ENCODE data around the gene PAX6. TPM values are rescaled to one million over a fixed set of nuclear protein-coding genes. Genes with fewer than 3 reads are reported as not detected.

Gene PAX6
- total and polyA plus RNA-seq, 5 donors from 2014 or later, result not detected

GRCh38 chr11:31786996-31787685 lies 24.0 kb downstream of the PAX6 start:
- no peaks in the 10 kb centered on the region for H3K9me3 Mint-ChIP-seq
- Histone ChIP-seq H3K4me1 (ENCODE audit: control insufficient read depth, insufficient read depth, low read length, poor library complexity, severe bottlenecking) (no peaks in the 10 kb centered on the region), H3K9me3 (ENCODE audit: control insufficient read depth in 2 of 2, low read length in 2 of 2) (no peaks in the 10 kb centered on the region), H3K4me3 (ENCODE audit: low read depth, low read length) (no peak overlapping the region), H3K36me3 (ENCODE audit: control insufficient read depth, insufficient read depth, low read length) (no peaks in the 10 kb centered on the region), H3K27ac (ENCODE audit: insufficient read depth, low read length, poor library complexity, severe bottlenecking) (no peak overlapping the region), H3K27me3 (ENCODE audit: control insufficient read depth, insufficient read depth, low read length) (no peaks in the 10 kb centered on the region)
- no peak for ATAC-seq (ENCODE audit: low read depth in 2 of 2)
- no peak overlapping the region for H3K27ac Mint-ChIP-seq
- H3K4me3 Mint-ChIP-seq, result no peak overlapping the region
- no peak for DNase-seq
- no peaks in the 10 kb centered on the region for H3K27me3 Mint-ChIP-seq
- H3K36me3 Mint-ChIP-seq, result peaks cover 14% of the 10 kb centered on the region
- no peaks in the 10 kb centered on the region for H3K4me1 Mint-ChIP-seq

- Mint-ChIP-seq H3K9me3 (no peaks in the 10 kb centered on the region), H3K27me3 (no peaks in the 10 kb centered on the region), H3K4me3 (no peak overlapping the region), H3K4me1 (peaks cover 0 to 3% (median 0%) of the 10 kb centered on the region in 4 donors), H3K36me3 (peaks cover 15% of the 10 kb centered on the region), H3K27ac (no peak overlapping the region)
- no peak for DNase-seq
- no peak overlapping the region for H3K27ac ChIP-seq (ENCODE audit: insufficient read depth, low read length, poor library complexity, severe bottlenecking)
- H3K4me3 ChIP-seq (ENCODE audit: low read depth, low read length), result no peak overlapping the region
- no peaks in the 10 kb centered on the region for H3K9me3 ChIP-seq (ENCODE audit: control insufficient read depth in 2 of 2, low read length in 2 of 2)
- H3K36me3 ChIP-seq (ENCODE audit: control insufficient read depth, insufficient read depth, low read length), result no peaks in the 10 kb centered on the region
- H3K4me1 ChIP-seq (ENCODE audit: control insufficient read depth, insufficient read depth, low read length, poor library complexity, severe bottlenecking), result no peaks in the 10 kb centered on the region
- no peaks in the 10 kb centered on the region for H3K27me3 ChIP-seq (ENCODE audit: control insufficient read depth, insufficient read depth, low read length)
- no peak for ATAC-seq (ENCODE audit: low read depth in 2 of 2)
Observed at GRCh38 chr11:31784611-31785010, 26.5 kb downstream of the PAX6 start.

DNA sequence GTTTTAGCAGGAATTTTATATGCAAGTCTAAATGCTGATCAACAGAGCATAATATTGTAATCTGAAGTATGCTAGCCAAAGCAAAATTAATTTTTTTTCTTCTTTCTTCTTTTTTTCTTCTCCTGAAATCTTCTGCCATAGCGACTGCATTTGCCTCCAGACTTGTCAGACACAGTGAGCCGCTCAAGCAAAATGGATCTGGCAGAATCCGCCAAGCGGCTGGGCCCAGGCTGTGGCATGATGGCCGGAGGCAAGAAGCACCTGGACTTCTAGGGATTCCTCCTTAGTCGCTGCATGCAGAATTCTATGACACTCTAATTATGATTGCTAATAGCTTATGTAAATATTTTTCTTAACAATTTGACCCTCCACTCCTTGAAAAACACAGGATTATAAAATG lies 27.9 kb downstream of the PAX6 start:
- no peaks in the 10 kb centered on the region for H3K36me3 ChIP-seq (ENCODE audit: control insufficient read depth, insufficient read depth, low read length)
- peaks cover 15% of the 10 kb centered on the region for H3K36me3 Mint-ChIP-seq
- no peak overlapping the region for H3K4me3 Mint-ChIP-seq
- H3K27ac Mint-ChIP-seq, result no peak overlapping the region
- H3K27me3 Mint-ChIP-seq, result no peaks in the 10 kb centered on the region
- no peak overlapping the region for H3K4me3 ChIP-seq (ENCODE audit: low read depth, low read length)
- no peak for DNase-seq
- no peaks in the 10 kb centered on the region for H3K9me3 Mint-ChIP-seq
- H3K9me3 ChIP-seq (ENCODE audit: control insufficient read depth in 2 of 2, low read length in 2 of 2), result no peaks in the 10 kb centered on the region
- H3K4me1 Mint-ChIP-seq, result peaks cover 0 to 3% (median 0%) of the 10 kb centered on the region in 4 donors
- no peak for ATAC-seq (ENCODE audit: low read depth in 2 of 2)
- no peak overlapping the region for H3K27ac ChIP-seq (ENCODE audit: insufficient read depth, low read length, poor library complexity, severe bottlenecking)
- H3K27me3 ChIP-seq (ENCODE audit: control insufficient read depth, insufficient read depth, low read length), result no peaks in the 10 kb centered on the region
- no peaks in the 10 kb centered on the region for H3K4me1 ChIP-seq (ENCODE audit: control insufficient read depth, insufficient read depth, low read length, poor library complexity, severe bottlenecking)

DNA sequence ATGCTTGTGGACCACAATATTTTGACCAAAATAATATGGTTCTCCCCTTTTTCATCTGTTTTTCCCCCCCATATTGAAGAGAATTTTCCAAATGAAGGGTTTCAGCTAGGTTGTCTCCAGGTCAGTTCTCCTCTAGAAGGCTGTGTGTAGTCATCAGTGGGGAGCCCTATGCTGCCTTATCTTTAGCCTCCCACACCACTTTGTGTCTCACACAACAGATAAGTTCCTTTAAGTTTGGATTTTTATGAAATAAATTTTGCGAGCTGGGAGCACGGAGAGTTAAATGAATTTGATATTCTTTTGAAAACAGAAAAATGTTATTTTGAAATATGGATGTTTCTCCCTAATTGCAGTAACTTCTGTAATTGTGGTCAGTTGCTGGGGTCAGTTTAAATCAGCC lies 28.9 kb downstream of the PAX6 start:
- H3K27me3 ChIP-seq (ENCODE audit: control insufficient read depth, insufficient read depth, low read length), result no peaks in the 10 kb centered on the region
- no peak overlapping the region for H3K4me3 Mint-ChIP-seq
- no peaks in the 10 kb centered on the region for H3K9me3 Mint-ChIP-seq
- H3K36me3 Mint-ChIP-seq, result peaks cover 20% of the 10 kb centered on the region
- peaks cover 0 to 3% (median 0%) of the 10 kb centered on the region in 4 donors for H3K4me1 Mint-ChIP-seq
- H3K36me3 ChIP-seq (ENCODE audit: control insufficient read depth, insufficient read depth, low read length), result no peaks in the 10 kb centered on the region
- no peak overlapping the region for H3K27ac Mint-ChIP-seq
- H3K4me1 ChIP-seq (ENCODE audit: control insufficient read depth, insufficient read depth, low read length, poor library complexity, severe bottlenecking), result no peaks in the 10 kb centered on the region
- no peak for DNase-seq
- no peak overlapping the region for H3K4me3 ChIP-seq (ENCODE audit: low read depth, low read length)
- ATAC-seq (ENCODE audit: low read depth in 2 of 2), result no peak
- H3K27me3 Mint-ChIP-seq, result no peaks in the 10 kb centered on the region
- no peak overlapping the region for H3K27ac ChIP-seq (ENCODE audit: insufficient read depth, low read length, poor library complexity, severe bottlenecking)
- no peaks in the 10 kb centered on the region for H3K9me3 ChIP-seq (ENCODE audit: control insufficient read depth in 2 of 2, low read length in 2 of 2)

- H3K4me3 Mint-ChIP-seq, result no peak overlapping the region
- ATAC-seq (ENCODE audit: low read depth in 2 of 2) (no peak), DNase-seq (no peak)
- no peaks in the 10 kb centered on the region for H3K9me3 Mint-ChIP-seq
- H3K27ac ChIP-seq (ENCODE audit: insufficient read depth, low read length, poor library complexity, severe bottlenecking), result no peak overlapping the region
- H3K27me3 Mint-ChIP-seq, result no peaks in the 10 kb centered on the region
- no peaks in the 10 kb centered on the region for H3K9me3 ChIP-seq (ENCODE audit: control insufficient read depth in 2 of 2, low read length in 2 of 2)
- no peak overlapping the region for H3K27ac Mint-ChIP-seq
- H3K4me1 Mint-ChIP-seq, result peaks cover 0 to 3% (median 0%) of the 10 kb centered on the region in 4 donors
- H3K36me3 Mint-ChIP-seq, result peaks cover 21% of the 10 kb centered on the region
- no peak overlapping the region for H3K4me3 ChIP-seq (ENCODE audit: low read depth, low read length)
- H3K4me1 ChIP-seq (ENCODE audit: control insufficient read depth, insufficient read depth, low read length, poor library complexity, severe bottlenecking), result no peaks in the 10 kb centered on the region
- no peaks in the 10 kb centered on the region for H3K27me3 ChIP-seq (ENCODE audit: control insufficient read depth, insufficient read depth, low read length)
- H3K36me3 ChIP-seq (ENCODE audit: control insufficient read depth, insufficient read depth, low read length), result no peaks in the 10 kb centered on the region
Observed at GRCh38 chr11:31780480-31780971, 30.6 kb downstream of the PAX6 start.

DNA sequence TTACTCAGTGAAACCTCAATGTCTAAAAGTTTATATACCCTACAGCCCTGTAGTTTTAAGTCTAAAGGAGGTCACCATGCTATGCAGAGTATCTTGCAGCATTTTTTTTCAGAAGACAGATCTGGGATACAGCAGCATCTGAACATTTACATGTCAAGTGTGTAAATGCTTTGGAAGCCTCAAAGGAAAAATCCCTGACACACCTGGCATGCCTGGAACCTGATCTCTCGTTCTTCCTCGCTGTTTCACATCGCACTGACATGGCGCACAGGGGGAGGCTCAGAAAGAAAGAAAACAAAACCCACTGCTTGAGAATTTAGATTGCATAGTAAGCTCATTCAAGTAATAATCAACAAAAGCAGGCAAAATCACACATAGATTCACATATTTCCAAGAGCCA lies 31.0 kb downstream of the PAX6 start:
- H3K4me1 ChIP-seq (ENCODE audit: control insufficient read depth, insufficient read depth, low read length, poor library complexity, severe bottlenecking), result no peaks in the 10 kb centered on the region
- H3K36me3 Mint-ChIP-seq, result peaks cover 21% of the 10 kb centered on the region
- no peak overlapping the region for H3K27ac Mint-ChIP-seq
- peaks cover 0 to 3% (median 0%) of the 10 kb centered on the region in 4 donors for H3K4me1 Mint-ChIP-seq
- H3K4me3 ChIP-seq (ENCODE audit: low read depth, low read length), result no peak overlapping the region
- no peak for DNase-seq
- H3K9me3 ChIP-seq (ENCODE audit: control insufficient read depth in 2 of 2, low read length in 2 of 2), result no peaks in the 10 kb centered on the region
- H3K9me3 Mint-ChIP-seq, result no peaks in the 10 kb centered on the region
- H3K4me3 Mint-ChIP-seq, result no peak overlapping the region
- no peak overlapping the region for H3K27ac ChIP-seq (ENCODE audit: insufficient read depth, low read length, poor library complexity, severe bottlenecking)
- no peak for ATAC-seq (ENCODE audit: low read depth in 2 of 2)
- H3K27me3 Mint-ChIP-seq, result no peaks in the 10 kb centered on the region
- no peaks in the 10 kb centered on the region for H3K36me3 ChIP-seq (ENCODE audit: control insufficient read depth, insufficient read depth, low read length)
- H3K27me3 ChIP-seq (ENCODE audit: control insufficient read depth, insufficient read depth, low read length), result no peaks in the 10 kb centered on the region

GRCh38 chr11:31779374-31779791 lies 31.7 kb downstream of the PAX6 start:
- Histone ChIP-seq H3K27ac (ENCODE audit: insufficient read depth, low read length, poor library complexity, severe bottlenecking) (no peak overlapping the region), H3K36me3 (ENCODE audit: control insufficient read depth, insufficient read depth, low read length) (no peaks in the 10 kb centered on the region), H3K27me3 (ENCODE audit: control insufficient read depth, insufficient read depth, low read length) (no peaks in the 10 kb centered on the region), H3K9me3 (ENCODE audit: control insufficient read depth in 2 of 2, low read length in 2 of 2) (no peaks in the 10 kb centered on the region), H3K4me3 (ENCODE audit: low read depth, low read length) (no peak overlapping the region), H3K4me1 (ENCODE audit: control insufficient read depth, insufficient read depth, low read length, poor library complexity, severe bottlenecking) (no peaks in the 10 kb centered on the region)
- no peak overlapping the region for H3K27ac Mint-ChIP-seq
- DNase-seq, result no peak
- no peaks in the 10 kb centered on the region for H3K27me3 Mint-ChIP-seq
- H3K4me3 Mint-ChIP-seq, result no peak overlapping the region
- no peaks in the 10 kb centered on the region for H3K9me3 Mint-ChIP-seq
- ATAC-seq (ENCODE audit: low read depth in 2 of 2), result no peak
- H3K4me1 Mint-ChIP-seq, result peaks cover 0 to 3% (median 0%) of the 10 kb centered on the region in 4 donors
- peaks cover 21% of the 10 kb centered on the region for H3K36me3 Mint-ChIP-seq

DNA sequence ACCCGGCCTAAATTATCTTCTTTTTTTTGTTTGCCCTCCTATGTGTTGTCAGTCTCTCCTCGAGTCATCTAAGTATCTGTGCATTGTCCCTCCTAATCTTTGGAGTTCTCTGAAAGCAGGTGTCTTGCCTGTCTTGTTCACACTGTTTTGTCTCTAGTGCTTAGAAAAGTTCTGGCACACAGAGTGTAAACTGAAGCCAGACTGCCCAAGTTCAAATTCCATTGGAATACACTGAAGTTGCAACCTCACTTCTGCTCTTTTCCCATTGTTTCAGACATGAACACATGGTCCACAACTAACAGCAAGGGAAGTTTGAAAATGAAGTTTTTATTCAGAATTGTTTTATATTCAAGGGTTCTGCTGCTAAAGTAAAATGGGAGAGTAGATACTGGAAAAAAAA lies 38.7 kb downstream of the PAX6 start:
- no peaks in the 10 kb centered on the region for H3K27me3 ChIP-seq (ENCODE audit: control insufficient read depth, insufficient read depth, low read length)
- H3K36me3 ChIP-seq (ENCODE audit: control insufficient read depth, insufficient read depth, low read length), result peaks cover 4% of the 10 kb centered on the region
- no peak overlapping the region for H3K4me3 ChIP-seq (ENCODE audit: low read depth, low read length)
- Mint-ChIP-seq H3K27ac (no peak overlapping the region), H3K9me3 (peaks cover 0 to 1% (median 0%) of the 10 kb centered on the region in 7 donors), H3K27me3 (no peaks in the 10 kb centered on the region), H3K4me1 (peaks cover 0 to 2% (median 0%) of the 10 kb centered on the region in 4 donors), H3K36me3 (peaks cover 30% of the 10 kb centered on the region), H3K4me3 (no peak overlapping the region)
- no peaks in the 10 kb centered on the region for H3K9me3 ChIP-seq (ENCODE audit: control insufficient read depth in 2 of 2, low read length in 2 of 2)
- H3K4me1 ChIP-seq (ENCODE audit: control insufficient read depth, insufficient read depth, low read length, poor library complexity, severe bottlenecking), result no peaks in the 10 kb centered on the region
- no peak for DNase-seq
- H3K27ac ChIP-seq (ENCODE audit: insufficient read depth, low read length, poor library complexity, severe bottlenecking), result no peak overlapping the region
- no peak for ATAC-seq (ENCODE audit: low read depth in 2 of 2)

All from CD4-positive, CD25-positive, alpha-beta regulatory T cell (primary cell).